GM23338 (cell line): ENCODE measurements around the gene UBXN11. TPM values are rescaled to one million over a fixed set of nuclear protein-coding genes. Genes with fewer than 3 reads are reported as not detected.

Source experiments
- ATAC-seq: fragments of 200-7000 bp; cut with Tn5 transposase; 3 replicates; pipeline ENCODE4 v1.9.1; 2020
- DNase-seq: peaks from one replicate; pipeline ENCODE4 v3.0.0-alpha.2; 2015; ENCODE audit warnings: low spot score
- H2AFZ ChIP-seq: fragments of 200-600 bp; sonication (generic); 2 replicates; pipeline ENCODE4 v1.8.0; 2016; ENCODE audit warnings: antibody characterized with exemption, mild to moderate bottlenecking, moderate library complexity
- H3F3A ChIP-seq: fragments of 200-600 bp; sonication (generic); replicated peaks from 2 replicates; pipeline ENCODE4 v1.8.0; 2017; ENCODE audit warnings: antibody characterized with exemption, mixed run types, low read depth
- H3K27ac ChIP-seq: fragments of 200-600 bp; sonication (generic); 2 replicates; pipeline ENCODE4 v1.6.1; 2016; ENCODE audit warnings: low read depth
- H3K27me3 ChIP-seq: fragments of 200-600 bp; sonication (generic); 2 replicates; pipeline ENCODE4 v1.8.0; 2016; ENCODE audit warnings: mild to moderate bottlenecking, mixed run types, moderate library complexity; ENCODE audit not compliant: insufficient read depth
- H3K36me3 ChIP-seq: fragments of 200-600 bp; sonication (generic); 2 replicates; pipeline ENCODE4 v1.8.0; 2016; ENCODE audit warnings: mild to moderate bottlenecking; ENCODE audit not compliant: insufficient read depth
- H3K4me1 ChIP-seq: fragments of 200-600 bp; sonication (generic); 2 replicates; pipeline ENCODE4 v1.8.0; 2016; ENCODE audit warnings: mild to moderate bottlenecking, moderate library complexity; ENCODE audit not compliant: insufficient read depth
- H3K4me2 ChIP-seq: fragments of 200-600 bp; sonication (generic); 2 replicates; pipeline ENCODE4 v1.7.1; 2017; ENCODE audit warnings: mixed run types
- H3K4me3 ChIP-seq: fragments of 200-600 bp; sonication (generic); 2 replicates; pipeline ENCODE4 v1.6.1; 2016; ENCODE audit warnings: mixed run types
- H3K79me2 ChIP-seq: fragments of 200-600 bp; sonication (generic); replicated peaks from 2 replicates; pipeline ENCODE4 v1.8.0; 2017; ENCODE audit warnings: mild to moderate bottlenecking; ENCODE audit not compliant: insufficient read depth
- H3K9me2 ChIP-seq: fragments of 200-600 bp; sonication (generic); 2 replicates; pipeline ENCODE4 v1.8.0; 2017; ENCODE audit not compliant: insufficient read depth
- H4K20me1 ChIP-seq: fragments of 200-600 bp; sonication (generic); replicated peaks from 2 replicates; pipeline ENCODE4 v1.8.0; 2017; ENCODE audit warnings: mild to moderate bottlenecking; ENCODE audit not compliant: insufficient read depth
- H3K27ac Mint-ChIP-seq: 2 replicates; pipeline ENCODE4 v1.8.0; 2020; ENCODE audit warnings: inconsistent platforms, mild to moderate bottlenecking, moderate library complexity, mixed read lengths
- H3K27me3 Mint-ChIP-seq: 3 replicates; pipeline ENCODE4 v1.8.0; 2022; ENCODE audit warnings: low read depth, mild to moderate bottlenecking, moderate library complexity, mixed read lengths, inconsistent platforms; ENCODE audit not compliant: insufficient read depth, poor library complexity
- H3K36me3 Mint-ChIP-seq: 3 replicates; pipeline ENCODE4 v1.8.0; 2021; ENCODE audit warnings: low read depth, mild to moderate bottlenecking, inconsistent platforms, moderate library complexity, mixed read lengths
- H3K4me1 Mint-ChIP-seq: 3 replicates; pipeline ENCODE4 v1.8.0; 2020; ENCODE audit warnings: mild to moderate bottlenecking, inconsistent platforms, mixed read lengths
- H3K4me3 Mint-ChIP-seq: 3 replicates; pipeline ENCODE4 v1.8.0; 2021; ENCODE audit warnings: moderate library complexity, mild to moderate bottlenecking, inconsistent platforms, mixed read lengths
- H3K9me3 Mint-ChIP-seq: 3 replicates; pipeline ENCODE4 v1.8.0; 2020; ENCODE audit warnings: moderate library complexity, mild to moderate bottlenecking, inconsistent platforms, mixed read lengths
- CREB1 ChIP-seq: fragments of 250-450 bp; sonication (Bioruptor Pico); IDR thresholded peaks from 2 replicates; pipeline ENCODE4 v1.5.0; 2020; ENCODE audit warnings: low read depth, mild to moderate bottlenecking, moderate library complexity
- CTCF ChIP-seq, 2 experiments: fragments of 200-600 bp in 1 of 2; sonication (generic) in 1 of 2; conservative IDR thresholded peaks; 2 replicates each; pipeline versions ENCODE4 v1.5.1 to v1.6.1; 2016 to 2017; ENCODE audit warnings: antibody characterized with exemption in 2 of 2, low read depth in 2 of 2, mild to moderate bottlenecking in 2 of 2, moderate library complexity in 1 of 2
- EZH2 ChIP-seq: fragments of 200-600 bp; sonication (generic); IDR thresholded peaks from one replicate; pipeline ENCODE4 v1.8.0; 2017; ENCODE audit warnings: antibody characterized with exemption, mild to moderate bottlenecking, low read depth; ENCODE audit not compliant: unreplicated experiment
- JUNB ChIP-seq: IDR thresholded peaks from one replicate; pipeline ENCODE4 v1.6.1; 2016; ENCODE audit warnings: antibody characterized with exemption; ENCODE audit not compliant: unreplicated experiment
- NANOG ChIP-seq: IDR thresholded peaks from 2 replicates; pipeline ENCODE4 v1.6.1; 2016; ENCODE audit warnings: antibody characterized with exemption, borderline replicate concordance
- ZNF114 ChIP-seq: fragments of 250-450 bp; sonication (Bioruptor Pico); IDR thresholded peaks from 2 replicates; pipeline ENCODE4 v1.5.0; 2020; ENCODE audit warnings: mild to moderate bottlenecking, moderate library complexity
- polyA plus RNA-seq: library from polyadenylated mRNA; unstranded; fragments of >200 nt; fragmentation: Nextera tagmentation; extraction: Ambion mirVana; gene quantifications from 2 replicates; pipeline ENCODE4 v1.2.1, GENCODE V29; 2016
- total RNA-seq: library from RNA; depleted of rRNA; stranded (reverse); fragments of >200 nt; shearing (Covaris generic); gene quantifications from 2 replicates; pipeline ENCODE4 v1.2.3, GENCODE V29; 2014
- TF ChIP-seq, protein P1 (sequence below): fragments of 250-450 bp; sonication (Bioruptor Pico); IDR thresholded peaks from 2 replicates; pipeline ENCODE4 v1.5.0; 2020; ENCODE audit warnings: mild to moderate bottlenecking, moderate library complexity

UBXN11 gene
- total and polyA plus RNA-seq, 2 experiments from 2014 or later = 8.0 to 8.3 TPM

DNA sequence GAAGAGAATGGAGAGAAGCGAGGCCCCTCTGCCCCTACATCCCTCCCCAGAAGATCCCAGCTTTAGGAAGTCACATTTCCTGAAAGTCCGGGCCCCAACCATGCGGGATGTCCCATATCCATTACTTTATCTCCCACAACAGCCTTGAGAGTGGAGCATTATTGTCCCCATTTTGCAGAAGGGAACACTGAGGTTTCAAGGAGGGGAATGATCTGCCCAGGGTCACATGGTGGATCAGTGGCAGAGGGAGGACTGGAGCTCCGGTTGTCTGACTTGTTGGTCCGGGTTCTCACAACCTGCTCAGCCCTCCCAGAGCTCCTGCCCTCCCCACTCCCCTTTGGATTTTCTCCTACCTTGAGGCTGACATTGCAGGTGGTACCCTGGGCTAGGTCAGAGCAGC, 49.7 kb upstream of the UBXN11 start (continued):
- TF ChIP-seq CTCF (conservative IDR thresholded peaks at IDR 0.05; ENCODE audit: low read depth in 2 of 2) (no peak), JUNB (no peak), ZNF114 (CRISPR knock-in tag) (no peak)
- TF ChIP-seq, protein P1, sequence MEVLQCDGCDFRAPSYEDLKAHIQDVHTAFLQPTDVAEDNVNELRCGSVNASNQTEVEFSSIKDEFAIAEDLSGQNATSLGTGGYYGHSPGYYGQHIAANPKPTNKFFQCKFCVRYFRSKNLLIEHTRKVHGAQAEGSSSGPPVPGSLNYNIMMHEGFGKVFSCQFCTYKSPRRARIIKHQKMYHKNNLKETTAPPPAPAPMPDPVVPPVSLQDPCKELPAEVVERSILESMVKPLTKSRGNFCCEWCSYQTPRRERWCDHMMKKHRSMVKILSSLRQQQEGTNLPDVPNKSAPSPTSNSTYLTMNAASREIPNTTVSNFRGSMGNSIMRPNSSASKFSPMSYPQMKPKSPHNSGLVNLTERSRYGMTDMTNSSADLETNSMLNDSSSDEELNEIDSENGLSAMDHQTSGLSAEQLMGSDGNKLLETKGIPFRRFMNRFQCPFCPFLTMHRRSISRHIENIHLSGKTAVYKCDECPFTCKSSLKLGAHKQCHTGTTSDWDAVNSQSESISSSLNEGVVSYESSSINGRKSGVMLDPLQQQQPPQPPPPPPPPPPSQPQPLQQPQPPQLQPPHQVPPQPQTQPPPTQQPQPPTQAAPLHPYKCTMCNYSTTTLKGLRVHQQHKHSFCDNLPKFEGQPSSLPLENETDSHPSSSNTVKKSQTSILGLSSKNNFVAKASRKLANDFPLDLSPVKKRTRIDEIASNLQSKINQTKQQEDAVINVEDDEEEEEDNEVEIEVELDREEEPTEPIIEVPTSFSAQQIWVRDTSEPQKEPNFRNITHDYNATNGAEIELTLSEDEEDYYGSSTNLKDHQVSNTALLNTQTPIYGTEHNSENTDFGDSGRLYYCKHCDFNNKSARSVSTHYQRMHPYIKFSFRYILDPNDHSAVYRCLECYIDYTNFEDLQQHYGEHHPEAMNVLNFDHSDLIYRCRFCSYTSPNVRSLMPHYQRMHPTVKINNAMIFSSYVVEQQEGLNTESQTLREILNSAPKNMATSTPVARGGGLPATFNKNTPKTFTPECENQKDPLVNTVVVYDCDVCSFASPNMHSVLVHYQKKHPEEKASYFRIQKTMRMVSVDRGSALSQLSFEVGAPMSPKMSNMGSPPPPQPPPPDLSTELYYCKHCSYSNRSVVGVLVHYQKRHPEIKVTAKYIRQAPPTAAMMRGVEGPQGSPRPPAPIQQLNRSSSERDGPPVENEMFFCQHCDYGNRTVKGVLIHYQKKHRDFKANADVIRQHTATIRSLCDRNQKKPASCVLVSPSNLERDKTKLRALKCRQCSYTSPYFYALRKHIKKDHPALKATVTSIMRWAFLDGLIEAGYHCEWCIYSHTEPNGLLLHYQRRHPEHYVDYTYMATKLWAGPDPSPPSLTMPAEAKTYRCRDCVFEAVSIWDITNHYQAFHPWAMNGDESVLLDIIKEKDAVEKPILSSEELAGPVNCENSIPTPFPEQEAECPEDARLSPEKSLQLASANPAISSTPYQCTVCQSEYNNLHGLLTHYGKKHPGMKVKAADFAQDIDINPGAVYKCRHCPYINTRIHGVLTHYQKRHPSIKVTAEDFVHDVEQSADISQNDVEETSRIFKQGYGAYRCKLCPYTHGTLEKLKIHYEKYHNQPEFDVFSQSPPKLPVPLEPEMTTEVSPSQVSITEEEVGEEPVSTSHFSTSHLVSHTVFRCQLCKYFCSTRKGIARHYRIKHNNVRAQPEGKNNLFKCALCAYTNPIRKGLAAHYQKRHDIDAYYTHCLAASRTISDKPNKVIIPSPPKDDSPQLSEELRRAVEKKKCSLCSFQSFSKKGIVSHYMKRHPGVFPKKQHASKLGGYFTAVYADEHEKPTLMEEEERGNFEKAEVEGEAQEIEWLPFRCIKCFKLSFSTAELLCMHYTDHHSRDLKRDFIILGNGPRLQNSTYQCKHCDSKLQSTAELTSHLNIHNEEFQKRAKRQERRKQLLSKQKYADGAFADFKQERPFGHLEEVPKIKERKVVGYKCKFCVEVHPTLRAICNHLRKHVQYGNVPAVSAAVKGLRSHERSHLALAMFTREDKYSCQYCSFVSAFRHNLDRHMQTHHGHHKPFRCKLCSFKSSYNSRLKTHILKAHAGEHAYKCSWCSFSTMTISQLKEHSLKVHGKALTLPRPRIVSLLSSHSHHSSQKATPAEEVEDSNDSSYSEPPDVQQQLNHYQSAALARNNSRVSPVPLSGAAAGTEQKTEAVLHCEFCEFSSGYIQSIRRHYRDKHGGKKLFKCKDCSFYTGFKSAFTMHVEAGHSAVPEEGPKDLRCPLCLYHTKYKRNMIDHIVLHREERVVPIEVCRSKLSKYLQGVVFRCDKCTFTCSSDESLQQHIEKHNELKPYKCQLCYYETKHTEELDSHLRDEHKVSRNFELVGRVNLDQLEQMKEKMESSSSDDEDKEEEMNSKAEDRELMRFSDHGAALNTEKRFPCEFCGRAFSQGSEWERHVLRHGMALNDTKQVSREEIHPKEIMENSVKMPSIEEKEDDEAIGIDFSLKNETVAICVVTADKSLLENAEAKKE (CRISPR knock-in tag) = no peak

- no peak overlapping the region for H3K4me3 ChIP-seq
- no peaks in the 10 kb centered on the region for H4K20me1 ChIP-seq
- ATAC-seq (no peak), DNase-seq (no peak)
- peaks cover 22% of the 10 kb centered on the region for H3K4me1 ChIP-seq
- no peaks in the 10 kb centered on the region for H3K36me3 Mint-ChIP-seq
- H3K4me3 Mint-ChIP-seq = no peak overlapping the region
- H3K27ac Mint-ChIP-seq = no peak overlapping the region
- no peak overlapping the region for H2AFZ ChIP-seq
- H3K79me2 ChIP-seq = no peaks in the 10 kb centered on the region
- H3K4me1 Mint-ChIP-seq = peaks cover 52% of the 10 kb centered on the region
- TF ChIP-seq, protein P1 (CRISPR knock-in tag) = no peak
- TF ChIP-seq NANOG = no peak
- TF ChIP-seq JUNB = no peak
- TF ChIP-seq CREB1 (CRISPR knock-in tag) = no peak
- TF ChIP-seq EZH2 = no peak
- H3F3A ChIP-seq = no peaks in the 10 kb centered on the region; the same call in 1 of the 2 replicates
- no peak overlapping the region for H3K4me2 ChIP-seq
- no peaks in the 10 kb centered on the region for H3K9me2 ChIP-seq
- H3K9me3 Mint-ChIP-seq = no peaks in the 10 kb centered on the region
- no peak overlapping the region for H3K27ac ChIP-seq
- H3K27me3 Mint-ChIP-seq = peaks cover 27% of the 10 kb centered on the region
- no peaks in the 10 kb centered on the region for H3K36me3 ChIP-seq
- H3K27me3 ChIP-seq = peaks cover 9% of the 10 kb centered on the region; the same call in 1 of the 2 replicates
These were observed 48.5 kb upstream of the UBXN11 start for GRCh38 chr1:26354972-26355371.
